Muscle layer of duodenum (tissue), 2 donors: ENCODE results near the gene PANX2.
"Not testable (repeated sequence)": the region's sequence is repeated elsewhere in the genome, so short reads cannot be mapped to it uniquely, and the experiment has no call there.

Source experiments
- H3K27ac ChIP-seq: one replicate; pipeline ENCODE4 v1.7.0; 2013; ENCODE audit warnings: mild to moderate bottlenecking, low read length
- H3K27me3 ChIP-seq: one replicate; pipeline ENCODE4 v1.7.0; 2013; ENCODE audit warnings: low read depth, mild to moderate bottlenecking, control low read depth, low read length
- H3K36me3 ChIP-seq, 2 donors: one replicate each; pipeline ENCODE4 v1.7.0; 2013; ENCODE audit warnings: low read length in 2 of 2, control low read depth in 1 of 2, mild to moderate bottlenecking in 1 of 2; ENCODE audit not compliant: insufficient read depth in 2 of 2, control insufficient read depth in 1 of 2
- H3K4me1 ChIP-seq, 2 donors: one replicate each; pipeline ENCODE4 v1.7.0; 2013; ENCODE audit warnings: low read length in 2 of 2, mild to moderate bottlenecking in 2 of 2, control low read depth in 1 of 2, moderate library complexity in 1 of 2; ENCODE audit not compliant: insufficient read depth in 2 of 2, control insufficient read depth in 1 of 2
- H3K4me3 ChIP-seq, 2 donors: one replicate each; pipeline ENCODE4 v1.7.0; 2013; ENCODE audit warnings: low read length in 2 of 2, low read depth in 1 of 2, mild to moderate bottlenecking in 1 of 2
- H3K9me3 ChIP-seq, 2 donors: one replicate each; pipeline ENCODE4 v1.7.0; 2013; ENCODE audit warnings: low read length in 2 of 2, control low read depth in 1 of 2, mild to moderate bottlenecking in 1 of 2; ENCODE audit not compliant: control insufficient read depth in 1 of 2
- donor health status: healthy.

PANX2 gene

DNA sequence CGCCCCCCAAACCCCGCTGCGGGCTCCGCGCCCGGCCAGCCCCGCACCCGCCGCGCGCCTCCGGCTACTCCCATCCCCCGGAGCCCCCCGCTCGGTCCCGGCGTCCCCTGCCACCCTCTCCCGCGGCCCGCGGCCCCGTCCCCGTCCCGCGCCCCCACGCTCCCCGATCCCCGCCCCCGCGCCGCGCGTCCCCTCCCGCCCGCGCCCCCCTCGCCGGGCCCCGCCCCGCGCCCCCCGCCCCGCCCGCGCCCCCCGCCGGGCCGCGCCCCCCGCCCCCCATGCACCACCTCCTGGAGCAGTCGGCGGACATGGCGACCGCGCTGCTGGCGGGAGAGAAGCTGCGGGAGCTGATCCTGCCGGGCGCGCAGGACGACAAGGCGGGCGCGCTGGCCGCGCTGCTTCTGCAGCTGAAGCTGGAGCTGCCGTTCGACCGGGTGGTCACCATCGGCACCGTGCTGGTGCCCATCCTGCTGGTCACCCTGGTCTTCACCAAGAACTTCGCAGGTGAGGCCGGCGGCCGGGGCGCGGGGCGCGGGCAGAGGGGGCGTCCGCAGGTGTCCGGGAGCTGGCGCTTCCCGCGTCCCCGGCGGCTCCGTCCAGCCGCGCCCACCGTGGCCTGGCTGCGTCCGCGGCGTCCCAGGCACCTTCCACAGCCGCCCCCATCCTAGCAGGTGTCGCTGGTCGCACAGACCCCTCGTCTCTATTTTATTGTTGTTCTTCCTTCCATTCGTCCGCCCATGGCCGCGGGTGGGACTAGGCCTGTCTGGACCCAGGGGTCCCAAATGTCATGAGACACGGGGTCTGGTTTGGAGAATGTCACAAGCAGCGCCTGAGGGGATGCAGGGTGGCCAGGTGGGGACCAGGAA, at the start of gene PANX2:
Gene PANX2, plus strand, starts transcription at position 279 of the 866 bp plus-strand sequence. Its CDS starts 0 bp downstream, at position 279.
- H3K27me3 ChIP-seq, result peaks cover 11% of the 10 kb centered on the region
- peak within 1 kb of the TSS in 1 of 2 donors; percentile 56 for H3K4me3 ChIP-seq
- H3K27ac ChIP-seq, result no peak within 1 kb of the TSS
- H3K4me1 ChIP-seq, result peaks cover 0 to 12% of the 10 kb centered on the region in 2 donors
- no peaks in the 10 kb centered on the region for H3K36me3 ChIP-seq
- no peaks in the 10 kb centered on the region for H3K9me3 ChIP-seq

- no peak overlapping the region for H3K4me3 ChIP-seq
- no peaks in the 10 kb centered on the region for H3K9me3 ChIP-seq
- no peaks in the 10 kb centered on the region for H3K27me3 ChIP-seq
- H3K4me1 ChIP-seq, result peaks cover 0 to 5% of the 10 kb centered on the region in 2 donors
- H3K27ac ChIP-seq, result no peak overlapping the region
- H3K36me3 ChIP-seq, result no peaks in the 10 kb centered on the region
These were observed 49.3 kb upstream of the PANX2 start for GRCh38 chr22:50121202-50121740.

DNA sequence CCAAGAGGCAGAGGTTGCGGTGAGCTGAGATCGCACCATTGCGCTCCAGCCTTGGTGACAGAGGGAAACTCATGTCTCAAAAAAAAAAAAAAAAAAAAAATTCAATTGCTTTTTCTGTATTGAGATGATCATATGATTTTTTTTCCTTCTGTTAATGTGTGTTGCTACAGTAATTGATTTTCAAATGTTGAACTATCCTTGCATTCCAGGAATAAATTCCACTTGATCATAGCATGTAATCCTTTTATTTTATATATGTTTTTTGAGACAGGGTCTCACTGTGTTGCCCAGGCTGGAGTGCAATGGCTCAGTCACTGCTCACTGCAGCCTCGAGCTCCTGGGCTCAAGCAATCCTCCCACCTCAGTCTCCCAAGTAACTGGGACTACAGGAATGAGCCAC, 47.4 kb upstream of the PANX2 start:
- Histone ChIP-seq H3K4me3 (no peak overlapping the region), H3K27me3 (no peaks in the 10 kb centered on the region), H3K27ac (no peak overlapping the region), H3K4me1 (peaks cover 0 to 5% of the 10 kb centered on the region in 2 donors), H3K36me3 (no peaks in the 10 kb centered on the region), H3K9me3 (no peaks in the 10 kb centered on the region)

DNA sequence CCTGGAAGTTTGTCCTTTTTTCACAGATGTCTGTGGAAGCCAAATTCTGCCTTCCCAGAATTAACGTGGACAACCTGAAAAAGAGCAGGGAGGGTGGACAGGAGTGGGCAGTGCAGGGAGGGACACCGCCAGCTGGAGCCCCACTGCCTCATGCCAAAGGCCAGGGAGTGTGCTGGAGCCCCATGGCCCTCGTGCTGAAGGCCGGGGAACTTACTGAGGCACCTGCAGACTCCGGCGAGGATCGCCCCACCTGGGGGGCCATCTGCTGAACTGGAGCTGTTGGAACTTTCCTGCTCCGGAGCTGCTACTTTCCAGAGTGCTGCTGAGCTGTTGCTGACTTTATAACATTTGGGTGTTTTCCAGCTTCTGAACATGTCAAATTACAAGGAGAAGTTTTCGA, 45.5 kb upstream of the PANX2 start:
- Histone ChIP-seq H3K27ac (no peak overlapping the region), H3K4me1 (no peaks in the 10 kb centered on the region), H3K4me3 (no peak overlapping the region), H3K9me3 (no peaks in the 10 kb centered on the region), H3K36me3 (no peaks in the 10 kb centered on the region), H3K27me3 (no peaks in the 10 kb centered on the region)

DNA sequence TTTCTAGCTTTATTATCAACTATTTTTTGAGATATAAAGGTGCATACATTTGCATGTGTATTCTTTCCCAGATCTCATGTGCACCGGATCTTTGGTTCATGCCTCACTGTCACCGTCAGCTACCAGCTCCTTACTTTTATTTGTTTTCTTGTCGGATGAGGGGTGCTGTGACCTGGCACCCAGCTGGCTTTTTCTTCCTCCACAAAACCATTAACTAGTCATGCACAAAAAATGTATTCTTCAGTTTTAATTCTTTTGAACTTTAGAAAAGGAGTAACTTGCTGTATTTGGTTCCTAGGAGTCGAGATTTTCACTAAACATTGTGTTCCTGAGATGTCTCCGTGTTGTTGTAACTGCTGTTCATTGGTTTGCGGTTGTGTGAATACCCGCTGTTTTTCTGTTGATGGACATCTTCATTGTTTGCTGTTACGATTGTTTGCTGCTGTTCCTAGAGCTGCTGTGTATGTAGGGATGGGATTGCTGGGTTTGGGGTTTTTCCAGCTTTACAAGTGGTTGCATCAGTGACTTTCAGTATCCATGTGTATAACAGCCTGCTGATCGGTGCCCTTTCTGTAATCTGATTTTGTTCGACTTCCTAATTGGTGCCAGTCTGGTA, 41.3 kb upstream of the PANX2 start:
- Histone ChIP-seq H3K4me3 (no peak overlapping the region), H3K27me3 (no peaks in the 10 kb centered on the region), H3K27ac (no peak overlapping the region)

GRCh38 chr22:50131894-50132293, 38.6 kb upstream of the PANX2 start:
- Histone ChIP-seq H3K4me1 (no peaks in the 10 kb centered on the region), H3K36me3 (no peaks in the 10 kb centered on the region), H3K9me3 (no peaks in the 10 kb centered on the region), H3K4me3 (no peak overlapping the region), H3K27ac (no peak overlapping the region), H3K27me3 (no peaks in the 10 kb centered on the region)

More for the DNA sequence above, 41.3 kb upstream of the PANX2 start:
- H3K4me1 ChIP-seq, result no peaks in the 10 kb centered on the region
- H3K36me3 ChIP-seq, result no peaks in the 10 kb centered on the region
- no peaks in the 10 kb centered on the region for H3K9me3 ChIP-seq

DNA sequence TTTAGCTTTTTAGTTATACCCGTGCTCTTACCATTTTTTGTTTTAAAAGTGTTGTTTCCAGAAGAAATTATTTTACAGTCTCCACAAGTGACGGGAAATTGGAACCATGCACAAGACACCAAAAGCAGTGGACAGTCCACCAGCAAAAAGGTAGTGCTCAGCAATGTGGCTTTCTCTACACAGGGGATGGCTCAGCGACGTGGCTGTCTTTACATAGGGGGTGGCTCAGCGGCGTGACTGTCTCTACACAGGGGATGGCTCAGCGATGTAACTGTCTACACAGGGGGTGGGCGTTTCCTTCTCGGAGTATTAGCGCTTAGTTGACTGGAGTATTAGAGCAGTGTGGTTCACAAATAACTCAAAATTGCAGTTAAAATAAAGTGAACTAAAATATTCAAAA, 36.0 kb upstream of the PANX2 start:
- H3K27ac ChIP-seq, result no peak overlapping the region
- no peaks in the 10 kb centered on the region for H3K36me3 ChIP-seq
- no peaks in the 10 kb centered on the region for H3K9me3 ChIP-seq

GRCh38 chr22:50136581-50137015, 33.9 kb upstream of the PANX2 start:
- no peak overlapping the region for H3K27ac ChIP-seq

More for the DNA sequence above, 36.0 kb upstream of the PANX2 start:
- Histone ChIP-seq H3K4me1 (no peaks in the 10 kb centered on the region), H3K27me3 (no peaks in the 10 kb centered on the region), H3K4me3 (no peak overlapping the region)

GRCh38 chr22:50137277-50137676, 33.3 kb upstream of the PANX2 start:
- not testable (repeated sequence) for H3K4me1 ChIP-seq, H3K27me3 ChIP-seq, H3K4me3 ChIP-seq, H3K9me3 ChIP-seq, H3K36me3 ChIP-seq, H3K27ac ChIP-seq

More at GRCh38 chr22:50136581-50137015, 33.9 kb upstream of the PANX2 start:
- Histone ChIP-seq H3K36me3 (no peaks in the 10 kb centered on the region), H3K4me1 (no peaks in the 10 kb centered on the region), H3K27me3 (no peaks in the 10 kb centered on the region), H3K4me3 (no peak overlapping the region), H3K9me3 (no peaks in the 10 kb centered on the region)

DNA sequence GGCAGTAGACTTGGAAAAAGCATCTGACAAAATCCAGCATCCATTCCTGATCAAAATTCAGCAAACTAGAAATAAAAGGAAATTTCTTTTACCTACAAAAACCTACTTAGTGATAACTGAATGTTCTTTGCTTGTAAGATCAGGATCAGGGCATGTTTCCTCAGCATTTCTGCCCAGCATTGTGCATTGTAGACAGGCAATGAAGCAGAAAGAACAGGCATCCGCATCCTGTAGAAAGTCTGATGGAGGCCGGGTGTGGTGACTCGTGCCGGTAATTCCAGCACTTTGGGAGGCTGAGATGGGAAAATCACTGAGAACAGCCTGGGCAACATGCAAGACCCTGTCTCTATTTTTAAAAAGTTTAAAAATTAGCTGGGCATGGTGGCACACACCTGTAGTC, 32.5 kb upstream of the PANX2 start:
- Histone ChIP-seq H3K4me1 (no peaks in the 10 kb centered on the region), H3K27me3 (no peaks in the 10 kb centered on the region), H3K4me3 (no peak overlapping the region), H3K36me3 (no peaks in the 10 kb centered on the region), H3K9me3 (no peaks in the 10 kb centered on the region), H3K27ac (no peak overlapping the region)

DNA sequence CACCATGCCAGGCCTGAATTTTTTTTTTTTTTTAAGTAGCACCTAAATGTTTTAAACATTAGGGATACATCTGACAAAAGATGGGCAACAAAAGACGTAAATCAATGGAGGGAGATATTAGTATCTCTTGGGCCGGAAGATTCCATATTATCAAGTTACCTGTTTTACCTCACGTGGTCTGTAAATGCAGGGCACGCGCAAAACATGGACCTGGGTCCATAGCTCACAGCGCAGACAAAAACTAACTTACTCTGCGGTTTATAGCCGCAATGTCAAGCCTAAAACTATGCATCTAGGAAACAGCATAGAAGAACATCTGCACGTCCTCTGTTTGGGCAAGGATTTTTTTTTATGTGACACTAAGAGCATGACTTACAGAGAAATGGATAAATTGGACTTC, 31.5 kb upstream of the PANX2 start:
- H3K4me3 ChIP-seq, result no peak overlapping the region
- H3K27me3 ChIP-seq, result no peaks in the 10 kb centered on the region
- no peaks in the 10 kb centered on the region for H3K36me3 ChIP-seq
- no peaks in the 10 kb centered on the region for H3K4me1 ChIP-seq
- no peaks in the 10 kb centered on the region for H3K9me3 ChIP-seq
- H3K27ac ChIP-seq, result no peak overlapping the region
